Prostate gland (tissue), 2 donors: Measurements from ENCODE around the gene RABGGTA. TPM values are rescaled to one million over a fixed set of nuclear protein-coding genes. Genes with fewer than 3 reads are reported as not detected.
"Not testable (repeated sequence)": the region's sequence is repeated elsewhere in the genome, so short reads cannot be mapped to it uniquely, and the experiment has no call there.

Source experiments
- DNase-seq: peaks from one replicate; pipeline ENCODE4 v3.0.0-alpha.2; 2019; ENCODE audit warnings: low spot score
- H3K27ac ChIP-seq, 2 donors: fragments of 200-600 bp; sonication (generic); 2 replicates each; pipeline ENCODE4 v1.5.1; 2017 to 2019
- H3K27me3 ChIP-seq: fragments of 200-600 bp; sonication (generic); replicated peaks from 2 replicates; pipeline ENCODE4 v1.5.1; 2019; ENCODE audit not compliant: insufficient read depth
- H3K36me3 ChIP-seq, 2 donors: fragments of 200-600 bp; sonication (generic); 1 replicate in 1 of 2; 2 replicates in 1 of 2; pipeline versions ENCODE4 v1.5.1 to v1.8.1; 2017 to 2019
- H3K4me1 ChIP-seq: fragments of 200-600 bp; sonication (generic); replicated peaks from 2 replicates; pipeline ENCODE4 v1.5.1; 2019
- H3K4me3 ChIP-seq, 2 donors: fragments of 200-600 bp; sonication (generic); 2 replicates each; pipeline ENCODE4 v1.5.1; 2017 to 2019
- H3K9me3 ChIP-seq: fragments of 200-600 bp; sonication (generic); 2 replicates; pipeline ENCODE4 v1.5.1; 2017
- CTCF ChIP-seq, 4 experiments: fragments of 200-600 bp in 2 of 4; fragments of 450-650 bp in 2 of 4; sonication (generic) in 2 of 4; IDR thresholded peaks; 1 replicate in 3 of 4; 2 replicates in 1 of 4; pipeline ENCODE4 v1.5.1; 2016 to 2019; ENCODE audit warnings: antibody characterized with exemption in 4 of 4, mild to moderate bottlenecking in 2 of 4, moderate library complexity in 2 of 4
- POLR2A ChIP-seq: fragments of 450-650 bp; IDR thresholded peaks from one replicate; pipeline ENCODE4 v1.6.1; 2016; ENCODE audit warnings: antibody characterized with exemption, mild to moderate bottlenecking
- POLR2AphosphoS5 ChIP-seq: sonication (generic); formaldehyde crosslinking; IDR thresholded peaks from one replicate; pipeline ENCODE4 v1.6.1; 2017; ENCODE audit warnings: antibody characterized with exemption
- WGBS: methylation state at CpG from one replicate; pipeline ENCODE4 v1.1.5; 2018; 5-methylcytosine and 5-hydroxymethylcytosine counted together
- intact Hi-C: fragments of 100-400 bp; cut with DNase I; formaldehyde crosslinking; loops from one replicate; pipeline ENCODE4 v1.14.2; 2022
- total RNA-seq, 2 donors: library from RNA; depleted of rRNA; stranded (reverse); fragments of >200 nt; gene quantifications; one replicate each; pipeline ENCODE4 v1.1.0, GENCODE V29; 2016

Gene RABGGTA
- total RNA-seq, 2 donors from 2014 or later, result 45.5 to 63.5 TPM

DNA sequence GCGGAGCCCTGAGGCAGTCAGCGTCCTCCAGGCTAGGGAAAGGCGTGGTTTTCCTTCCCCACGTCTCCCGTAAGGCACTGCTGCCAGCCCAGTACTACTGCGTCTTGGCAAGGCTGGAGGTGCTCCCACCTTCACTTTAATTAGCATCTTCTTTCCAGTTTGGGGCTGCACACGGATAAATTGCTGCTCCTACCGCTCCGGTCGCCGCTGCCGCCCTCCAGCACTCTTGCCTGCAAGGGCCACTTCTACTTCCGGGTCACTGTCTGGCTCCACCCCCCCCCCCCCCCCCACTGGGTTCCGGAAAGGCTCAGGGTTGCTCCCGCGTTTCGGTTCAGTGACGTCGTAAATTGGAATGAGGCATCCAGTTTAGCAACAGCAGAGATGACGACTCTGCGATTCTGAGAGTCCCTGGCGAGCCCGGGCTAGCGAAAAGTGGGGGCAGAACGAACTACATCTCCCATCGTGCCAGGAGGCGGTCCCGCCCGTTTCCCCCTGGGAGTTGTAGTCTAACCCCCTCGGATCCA lies 39.2 kb downstream of the RABGGTA start, which contains the start of gene NEDD8:
Gene NEDD8 (minus strand): TSS at position 247 of the 524 bp plus-strand sequence. CDS start 100 bp downstream, at position 147.
- intact Hi-C loops, result no loop called here
- Histone ChIP-seq H3K4me1 (peaks cover 7% of the 10 kb centered on the region), H3K4me3 (peak within 1 kb of the TSS; percentile 71 to 72), H3K36me3 (peaks cover 1 to 6% of the 10 kb centered on the region in 2 donors), H3K27ac (peak within 1 kb of the TSS; percentile 83 to 88), H3K9me3 (no peaks in the 10 kb centered on the region), H3K27me3 (no peaks in the 10 kb centered on the region)
- DNase-seq, result peak; percentile 90
- 0% methylated on average over 27 of the region's 30 CpGs for whole genome bisulfite sequencing
- TF ChIP-seq POLR2A, result peak; percentile 43
- no peak for TF ChIP-seq POLR2AphosphoS5
- TF ChIP-seq CTCF (IDR thresholded peaks at IDR 0.05), result peak in 1 of 4 experiments; percentile 7

- intact Hi-C loops, result loop anchor here (1.0 kb wide), 1 partner anchor 16 kb away; no protein-coding TSS in a partner anchor
- Histone ChIP-seq H3K9me3 (no peaks in the 10 kb centered on the region), H3K36me3 (peaks cover 0 to 6% of the 10 kb centered on the region in 2 donors), H3K27me3 (no peaks in the 10 kb centered on the region), H3K4me1 (peaks cover 7% of the 10 kb centered on the region), H3K4me3 (peak overlapping the region; percentile 71 to 72), H3K27ac (peak overlapping the region; percentile 83 to 88)
- TF ChIP-seq POLR2AphosphoS5, result no peak
- no peak for DNase-seq
- 11% methylated on average over 23 of the region's 23 CpGs for WGBS
Observed at GRCh38 chr14:24231263-24232120, 39.9 kb downstream of the RABGGTA start.

DNA sequence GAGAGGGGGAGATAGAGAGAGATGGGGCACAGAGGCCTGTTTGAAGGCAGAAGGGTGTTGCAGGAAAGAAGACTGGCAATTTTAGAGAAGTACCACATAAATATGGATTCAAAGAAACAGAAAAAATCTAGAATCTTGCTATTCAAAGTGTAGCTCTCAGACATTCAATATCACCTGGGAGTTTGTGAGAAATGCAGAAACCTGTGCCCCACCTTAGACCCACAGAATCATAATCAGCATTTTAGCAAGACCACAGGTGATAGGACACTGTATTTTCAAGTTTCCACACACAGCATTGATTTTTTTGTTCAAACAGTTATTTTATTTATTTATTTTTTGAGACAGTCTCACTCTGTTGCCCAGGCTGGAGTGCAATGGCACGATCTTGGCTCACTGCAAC lies 42.5 kb downstream of the RABGGTA start:
- 4% methylated on average over 1 of the region's 1 CpG for WGBS
- DNase-seq, result no peak
- intact Hi-C loops, result no loop called here
- Histone ChIP-seq H3K27ac (no peak overlapping the region), H3K9me3 (no peaks in the 10 kb centered on the region), H3K36me3 (no peaks in the 10 kb centered on the region), H3K4me1 (peaks cover 7% of the 10 kb centered on the region), H3K27me3 (no peaks in the 10 kb centered on the region), H3K4me3 (no peak overlapping the region)
- TF ChIP-seq POLR2A (no peak), CTCF (IDR thresholded peaks at IDR 0.05) (no peak), POLR2AphosphoS5 (no peak)

- no peak for DNase-seq
- no peaks in the 10 kb centered on the region for H3K36me3 ChIP-seq
- H3K4me3 ChIP-seq, result no peak overlapping the region
- intact Hi-C loops, result no loop called here
- H3K4me1 ChIP-seq, result no peaks in the 10 kb centered on the region
- 63% methylated on average over 1 of the region's 1 CpG for WGBS
- H3K27me3 ChIP-seq, result no peaks in the 10 kb centered on the region
- no peak for TF ChIP-seq POLR2AphosphoS5
- TF ChIP-seq POLR2A, result no peak
- no peak for TF ChIP-seq CTCF (IDR thresholded peaks at IDR 0.05)
- no peaks in the 10 kb centered on the region for H3K9me3 ChIP-seq
- no peak overlapping the region for H3K27ac ChIP-seq
Observed at GRCh38 chr14:24226473-24226872, 44.9 kb downstream of the RABGGTA start.

DNA sequence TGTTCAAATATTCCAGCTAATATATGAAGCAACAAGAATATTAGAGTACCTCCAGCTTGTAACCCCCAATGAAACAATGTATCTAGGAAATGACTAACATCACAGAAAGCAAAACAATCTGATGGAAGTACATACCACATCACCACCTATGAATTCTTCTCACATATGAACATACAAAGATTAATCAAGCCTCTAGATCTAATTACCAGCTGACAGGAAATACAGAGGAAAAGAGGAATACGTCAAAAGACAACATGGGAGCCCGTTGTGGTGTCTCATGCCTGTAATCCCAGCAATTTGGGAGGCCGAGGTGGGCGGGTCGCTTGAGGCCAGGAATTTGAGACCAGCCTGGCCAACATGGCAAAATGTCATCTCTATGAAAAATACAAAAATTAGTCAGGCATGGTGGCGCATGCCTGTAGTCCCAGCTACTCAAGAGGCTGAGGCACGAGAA lies 46.8 kb downstream of the RABGGTA start:
- no peak overlapping the region for H3K4me3 ChIP-seq
- no peaks in the 10 kb centered on the region for H3K4me1 ChIP-seq
- TF ChIP-seq CTCF (IDR thresholded peaks at IDR 0.05) (no peak), POLR2AphosphoS5 (no peak), POLR2A (no peak)
- no peaks in the 10 kb centered on the region for H3K9me3 ChIP-seq
- intact Hi-C loops, result no loop called here
- no peaks in the 10 kb centered on the region for H3K36me3 ChIP-seq
- DNase-seq, result no peak
- WGBS, result 88% methylated on average over 7 of the region's 7 CpGs
- H3K27me3 ChIP-seq, result no peaks in the 10 kb centered on the region
- H3K27ac ChIP-seq, result no peak overlapping the region

- 98% methylated on average over 4 of the region's 4 CpGs for WGBS
- H3K4me3 ChIP-seq, H3K27ac ChIP-seq, DNase-seq, H3K4me1 ChIP-seq, intact Hi-C loops, H3K9me3 ChIP-seq, H3K36me3 ChIP-seq, H3K27me3 ChIP-seq: not testable (repeated sequence)
Observed at GRCh38 chr14:24222987-24223386, 48.4 kb downstream of the RABGGTA start.
